ENCODE measurements around the gene TXNL1. TPM values are rescaled to one million over a fixed set of nuclear protein-coding genes. Genes with fewer than 3 reads are reported as not detected.
A peak's percentile ranks its signal among the peaks of the same experiment; 100 is the strongest.

The TXNL1 gene
- total and polyA plus RNA-seq, 2 of the 13 experiments (the other 11 are each of a cell fraction or from before 2014, with no cell fraction given), result 41.9 to 73.1 TPM

- no peak for TF ChIP-seq NFAT5 (CRISPR knock-in tag; IDR thresholded peaks at IDR 0.05)
- TF ChIP-seq, protein P1, sequence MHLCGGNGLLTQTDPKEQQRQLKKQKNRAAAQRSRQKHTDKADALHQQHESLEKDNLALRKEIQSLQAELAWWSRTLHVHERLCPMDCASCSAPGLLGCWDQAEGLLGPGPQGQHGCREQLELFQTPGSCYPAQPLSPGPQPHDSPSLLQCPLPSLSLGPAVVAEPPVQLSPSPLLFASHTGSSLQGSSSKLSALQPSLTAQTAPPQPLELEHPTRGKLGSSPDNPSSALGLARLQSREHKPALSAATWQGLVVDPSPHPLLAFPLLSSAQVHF (CRISPR knock-in tag; IDR thresholded peaks at IDR 0.05), result 0 out of 2 replicates have a peak, but pooled peaks have one; percentile 14
- no peak for TF ChIP-seq TEAD3 (CRISPR knock-in tag; optimal IDR thresholded peaks at IDR 0.05; ENCODE audit: borderline replicate concordance)
- TF ChIP-seq ZSCAN21 (CRISPR knock-in tag; IDR thresholded peaks at IDR 0.05; ENCODE audit: borderline replicate concordance), result 0 out of 2 replicates have a peak, but pooled peaks have one; percentile 47
- TF ChIP-seq CENPT (CRISPR knock-in tag; IDR thresholded peaks at IDR 0.05; ENCODE audit: low read depth), result no peak
- no peak for TF ChIP-seq ZNF75D (CRISPR knock-in tag; IDR thresholded peaks at IDR 0.05; ENCODE audit: borderline replicate concordance)
- TF ChIP-seq SSRP1 (CRISPR knock-in tag; IDR thresholded peaks at IDR 0.05), result no peak
- peak; percentile 51; the same call in 1 of the 2 replicates for TF ChIP-seq ZNF275 (CRISPR knock-in tag; IDR thresholded peaks at IDR 0.05; ENCODE audit: borderline replicate concordance)
- no peak for TF ChIP-seq PRDM10 (CRISPR knock-in tag; IDR thresholded peaks at IDR 0.05; ENCODE audit: low read depth)
- TF ChIP-seq TAF15 (IDR thresholded peaks at IDR 0.05; ENCODE audit: low read depth, low read length, poor library complexity, severe bottlenecking), result no peak
- no peak for TF ChIP-seq KLF9 (CRISPR knock-in tag; IDR thresholded peaks at IDR 0.05; ENCODE audit: low read depth)
- peak; percentile 71; the same call in 1 of the 2 replicates for TF ChIP-seq ZNF337 (CRISPR knock-in tag; IDR thresholded peaks at IDR 0.05; ENCODE audit: borderline replicate concordance, low read depth)
- no peak for TF ChIP-seq ETV6 (CRISPR knock-in tag; conservative IDR thresholded peaks at IDR 0.05)
- no peak for TF ChIP-seq LBX2 (CRISPR knock-in tag; IDR thresholded peaks at IDR 0.05; ENCODE audit: borderline replicate concordance)
- TF ChIP-seq ETV5 (CRISPR knock-in tag; IDR thresholded peaks at IDR 0.05; ENCODE audit: borderline replicate concordance), result no peak
- peak; percentile 54 for TF ChIP-seq MED1 (CRISPR knock-in tag; IDR thresholded peaks at IDR 0.05)
Measured at GRCh38 chr18:56650944-56651770, 12.8 kb upstream of the TXNL1 start, which contains the start of gene WDR7 (continued).

All from HepG2 (cell line).